CD4-positive, alpha-beta T cell treated with Interleukin-21 for 1 hour (primary cell): Measurements from ENCODE around the gene ATP5PD.

Experiments
- DNase-seq: peaks from one replicate; pipeline ENCODE4 v3.0.0-alpha.2; 2020

ATP5PD gene

DNA sequence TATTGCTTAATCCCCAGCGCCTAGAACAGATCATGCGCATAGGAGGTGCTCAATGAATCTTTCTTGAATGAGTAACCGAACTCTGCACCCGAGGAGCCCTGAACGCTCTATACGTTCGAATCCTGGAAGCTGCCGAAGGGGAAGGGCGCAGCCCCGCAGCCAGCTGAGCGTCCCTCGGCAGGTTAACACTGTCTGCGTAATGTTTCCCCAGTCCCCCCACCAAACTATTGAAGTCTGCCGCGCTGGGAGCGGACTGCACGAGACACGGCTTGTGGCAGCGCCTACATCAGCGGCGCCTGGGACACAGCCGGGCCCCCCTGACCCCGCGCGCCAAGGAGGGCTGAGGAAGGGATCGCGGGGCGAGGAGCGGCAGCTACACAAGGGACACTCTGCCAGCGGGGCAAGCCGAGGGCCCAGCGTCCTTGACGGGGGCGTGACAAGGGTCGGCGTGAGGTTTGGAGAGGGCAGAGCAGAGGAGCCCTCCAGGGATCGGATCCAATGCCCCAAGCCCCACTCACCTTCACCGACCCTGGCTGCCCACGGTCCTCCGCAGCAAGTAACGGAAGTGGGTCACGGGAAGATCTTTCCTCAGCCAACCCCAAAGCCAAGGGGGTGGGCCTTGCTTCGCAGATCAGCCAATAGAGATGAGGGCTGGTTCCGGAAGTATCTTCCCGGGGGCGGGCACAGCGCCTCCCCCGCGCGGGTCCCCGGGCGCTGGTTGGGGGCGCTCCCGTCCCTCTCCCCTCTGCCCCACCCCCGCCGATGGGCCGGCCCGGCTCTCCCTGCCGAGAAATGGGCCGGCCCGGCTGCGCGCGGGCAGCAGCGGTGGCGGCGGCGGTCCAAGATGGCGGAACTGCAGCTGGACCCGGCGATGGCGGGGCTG is at the start of gene ATP5PD, which contains the start of gene KCTD2:
ATP5PD (minus strand) TSS at position 563 of the 883 bp plus-strand sequence. CDS start 4,319 bp downstream, outside the sequence.
KCTD2 (plus strand) TSS at position 819 of the 883 bp plus-strand sequence; CDS start at position 845, 26 bp downstream.
- peak; percentile 96 for DNase-seq

DNA sequence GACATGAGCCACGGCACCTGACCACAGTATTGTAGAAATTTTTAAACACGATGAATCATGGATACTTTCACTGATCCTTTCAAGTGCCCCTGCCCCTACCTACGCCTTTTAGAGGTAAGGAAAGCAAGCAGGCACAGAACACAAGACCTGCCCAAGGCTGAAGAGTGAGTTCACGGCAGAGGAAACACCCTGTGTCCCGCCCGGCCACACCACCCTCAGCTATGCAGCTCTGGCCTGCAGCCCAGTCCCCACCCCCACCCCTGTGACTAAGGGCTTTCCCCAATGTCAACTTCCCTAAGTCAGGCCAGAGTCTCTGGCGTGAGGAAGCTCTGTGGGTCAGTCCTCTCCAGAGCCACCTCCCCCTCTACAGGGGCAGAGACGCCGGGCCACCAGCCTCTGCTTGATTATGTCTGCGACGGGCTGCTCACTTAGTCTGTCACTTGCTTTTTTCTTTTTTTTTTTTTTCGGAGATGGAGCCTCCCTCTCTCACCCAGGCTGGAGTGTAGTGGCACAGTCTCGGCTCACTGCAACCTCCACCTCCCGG is 49.4 kb upstream of the ATP5PD start:
- no peak for DNase-seq

- no peak for DNase-seq
These were observed 48.2 kb upstream of the ATP5PD start for GRCh38 chr17:75094871-75095399.

GRCh38 chr17:75093548-75094158 is 46.9 kb upstream of the ATP5PD start:
- DNase-seq = no peak

- DNase-seq = no peak
These were observed 45.1 kb upstream of the ATP5PD start for GRCh38 chr17:75091855-75092327.

GRCh38 chr17:75090871-75091854 is 44.4 kb upstream of the ATP5PD start:
- DNase-seq = no peak

DNA sequence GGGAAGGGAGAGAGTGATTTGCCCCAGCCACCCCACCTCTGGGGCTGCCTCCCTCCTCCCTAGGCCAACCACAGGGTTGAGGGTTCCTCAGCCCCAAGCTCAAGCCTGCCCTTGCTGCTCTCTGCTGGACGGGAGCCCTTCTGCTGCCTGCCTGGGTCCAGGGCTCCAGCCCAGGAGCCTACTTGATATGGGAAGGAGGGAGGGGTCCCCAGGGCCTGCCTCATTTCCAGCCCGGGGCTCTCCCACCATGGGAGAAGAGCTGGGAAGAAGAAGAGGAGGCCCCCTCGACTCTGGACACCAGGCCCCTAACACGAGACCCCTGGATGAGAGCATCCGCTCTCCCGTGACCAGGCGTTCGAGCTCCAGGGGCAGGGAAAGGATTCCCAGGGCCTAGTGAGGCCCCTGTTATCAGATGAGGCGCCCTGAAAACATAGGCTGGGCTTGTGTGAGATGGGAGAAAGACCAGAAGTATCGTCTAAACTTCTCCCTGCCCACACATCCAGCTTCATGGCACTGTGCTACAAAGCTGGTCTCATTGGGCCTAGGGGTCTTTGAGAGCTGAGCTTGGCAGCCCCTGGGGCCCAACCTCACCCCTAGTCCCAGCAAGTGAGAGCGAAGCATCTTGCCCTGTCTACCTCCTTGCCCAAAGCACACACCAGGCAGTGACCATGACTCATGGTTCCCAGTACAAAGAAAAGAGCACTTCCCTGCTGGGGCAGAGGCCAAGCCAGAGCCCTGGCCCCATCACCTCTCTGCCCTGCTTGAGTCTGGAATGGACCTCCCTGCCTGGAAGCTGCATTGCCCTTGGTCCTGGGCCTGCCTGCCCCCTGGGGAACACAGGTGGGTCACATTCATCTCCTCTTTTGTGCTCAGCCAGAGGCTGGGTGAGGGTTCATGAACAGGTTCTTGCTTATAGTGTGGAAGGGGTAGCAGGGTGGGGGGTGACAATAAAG is 42.0 kb upstream of the ATP5PD start:
- no peak for DNase-seq

GRCh38 chr17:75087558-75088453 is 41.0 kb upstream of the ATP5PD start, which contains the start of gene SLC16A5:
TSS of gene SLC16A5 (plus strand) at chr17:75087954. CDS start at chr17:75093637, 5,683 bp downstream.
- peak; percentile 50 for DNase-seq

GRCh38 chr17:75087182-75087557 is 40.4 kb upstream of the ATP5PD start:
- no peak for DNase-seq

DNA sequence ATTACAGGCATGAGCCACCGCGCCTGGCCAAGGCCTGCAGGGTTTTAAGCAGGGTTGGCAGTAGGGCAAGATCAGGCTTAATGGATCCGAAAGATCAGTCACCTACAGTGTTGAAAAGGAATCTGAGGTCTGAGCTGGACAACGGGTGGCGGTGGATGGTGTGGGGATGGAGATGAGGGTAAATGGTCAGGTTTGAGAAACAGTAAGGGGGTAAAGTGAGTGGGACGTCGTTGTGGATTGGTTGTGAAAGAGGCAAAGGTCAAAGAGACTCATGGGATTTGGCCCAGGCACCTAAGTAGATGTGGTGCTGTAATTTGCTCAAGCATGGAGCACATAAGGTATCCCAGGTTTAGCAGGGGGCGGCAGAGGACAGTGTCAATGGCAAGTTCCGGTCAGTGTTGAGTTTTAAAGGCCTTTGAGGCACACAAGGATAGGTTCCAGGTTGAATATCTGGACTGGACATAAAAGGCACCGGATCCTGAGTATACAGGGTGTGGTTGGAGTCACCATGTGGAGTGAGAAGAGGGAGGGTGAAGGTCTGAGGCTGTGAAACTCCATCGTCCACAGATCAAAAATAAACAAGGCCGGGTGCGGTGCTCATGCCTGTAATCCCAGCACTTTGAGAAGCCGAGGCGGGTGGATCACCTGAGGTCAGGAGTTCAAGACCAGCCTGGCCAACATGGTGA is 39.9 kb upstream of the ATP5PD start:
- DNase-seq = no peak

GRCh38 chr17:75084039-75084660 is 37.4 kb upstream of the ATP5PD start:
- DNase-seq = no peak

DNA sequence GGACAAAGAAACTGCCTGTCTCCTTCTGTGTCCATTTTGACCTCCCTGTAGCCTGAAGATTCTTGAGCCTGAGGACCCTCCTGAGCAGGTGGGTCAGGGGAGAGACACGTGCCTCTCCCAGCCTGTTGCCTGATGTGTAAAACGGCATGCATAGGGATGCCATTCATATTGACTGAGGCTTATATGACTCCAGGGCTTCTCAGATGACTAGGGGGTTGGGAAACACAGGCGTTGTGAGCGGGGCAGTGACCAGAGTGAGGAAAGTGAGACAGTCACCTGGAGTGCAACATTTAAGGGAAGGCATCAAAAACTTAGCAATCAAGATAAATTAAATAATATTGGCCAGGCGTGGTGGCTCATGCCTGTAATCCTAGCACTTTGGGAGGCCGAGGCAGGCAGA is 35.9 kb upstream of the ATP5PD start:
- no peak for DNase-seq

GRCh38 chr17:75081611-75082540 is 35.1 kb upstream of the ATP5PD start:
- no peak for DNase-seq

DNA sequence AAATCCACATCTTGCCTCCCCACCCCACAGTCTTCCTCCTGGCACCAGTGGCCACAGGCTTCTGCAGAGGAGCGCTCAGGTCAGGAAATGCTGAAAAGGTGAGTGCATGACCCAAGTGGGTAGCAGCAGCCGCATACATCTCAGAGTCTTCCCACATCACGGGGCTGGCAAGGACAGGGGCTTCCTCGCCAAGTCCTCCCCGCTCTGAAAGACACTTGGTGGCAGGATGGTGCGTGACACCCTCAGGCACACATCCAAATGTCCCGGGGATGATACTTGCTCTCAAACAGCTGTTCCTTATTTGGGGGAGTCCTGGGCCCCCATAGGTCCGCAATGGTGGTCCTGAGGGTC is 32.2 kb upstream of the ATP5PD start:
- no peak for DNase-seq

GRCh38 chr17:75078284-75079022 is 31.7 kb upstream of the ATP5PD start:
- no peak for DNase-seq

DNA sequence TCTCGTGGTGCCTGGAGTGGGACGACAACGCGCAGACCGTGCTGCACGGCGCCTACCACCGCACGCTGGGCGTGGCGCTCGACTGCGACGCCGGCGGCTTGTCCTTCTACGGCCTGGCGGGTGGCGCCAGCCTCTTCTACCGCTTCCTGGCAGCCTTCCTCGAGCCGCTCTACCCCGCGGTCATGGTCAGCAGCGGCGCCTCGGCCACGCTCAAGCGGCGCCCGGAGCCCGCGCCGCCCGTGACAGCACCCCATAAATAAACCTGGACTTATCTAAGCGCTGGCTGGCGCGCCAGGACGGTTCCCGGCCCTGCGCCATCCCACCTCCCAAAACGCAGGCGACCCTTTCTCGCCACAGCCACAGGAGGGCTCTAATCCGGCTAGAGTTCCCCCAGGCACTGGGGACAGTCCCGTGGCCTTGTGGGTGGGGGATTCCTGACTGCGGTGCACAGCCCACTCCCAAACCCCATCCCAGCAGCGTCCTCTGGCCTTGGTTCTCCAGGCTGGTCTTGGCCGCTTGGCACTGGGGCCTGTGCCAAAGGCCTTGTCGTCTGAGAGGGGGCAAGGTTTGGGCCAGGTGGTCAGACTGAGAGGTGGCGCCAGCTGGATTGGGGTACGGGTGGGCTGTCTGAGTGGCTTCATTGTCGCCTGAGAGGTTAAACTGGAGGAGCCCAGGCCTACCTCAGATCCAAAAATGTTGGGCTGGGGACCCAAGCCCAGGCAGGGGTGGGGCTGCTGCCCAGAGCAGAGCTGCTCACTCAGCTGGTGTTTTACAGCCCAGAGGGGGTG is 30.9 kb upstream of the ATP5PD start:
- DNase-seq = peak; percentile 43
